Measurements from ENCODE around the gene LPIN3.
"Not testable (repeated sequence)": the region's sequence is repeated elsewhere in the genome, so short reads cannot be mapped to it uniquely, and the experiment has no call there.

DNA sequence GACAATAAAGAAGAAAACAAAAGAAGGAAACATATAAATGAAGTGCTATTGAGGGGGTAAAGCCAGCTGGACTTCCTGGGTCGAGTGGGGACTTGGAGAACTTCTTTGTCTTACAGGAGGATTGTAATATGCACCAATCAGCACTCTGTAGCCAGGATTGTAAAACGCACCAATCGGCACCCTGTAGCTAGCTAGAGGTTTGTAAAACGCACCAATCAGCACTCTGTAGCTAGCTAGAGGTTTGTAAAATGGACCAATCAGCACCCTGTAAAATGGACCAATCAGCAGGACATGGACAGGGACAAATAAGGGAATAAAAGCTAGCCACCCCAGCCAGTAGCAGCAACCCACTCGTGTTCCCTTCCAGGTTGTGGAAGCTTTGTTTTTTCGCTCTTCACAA, 28.6 kb upstream of the LPIN3 start:
- TF ChIP-seq POLR2A (IDR thresholded peaks at IDR 0.05; ENCODE audit: extremely low read depth, insufficient read length); CTCF (IDR thresholded peaks at IDR 0.05; ENCODE audit: low read depth, low read length): not testable (repeated sequence)

Data from NB4 (cell line).